ENCODE measurements around the gene RASAL2. TPM values are rescaled to one million over a fixed set of nuclear protein-coding genes. Genes with fewer than 3 reads are reported as not detected.
"Not testable (repeated sequence)": the region's sequence is repeated elsewhere in the genome, so short reads cannot be mapped to it uniquely, and the experiment has no call there.

Gene RASAL2
- total RNA-seq, 1 experiment from 2014 or later = 25.7 TPM

DNA sequence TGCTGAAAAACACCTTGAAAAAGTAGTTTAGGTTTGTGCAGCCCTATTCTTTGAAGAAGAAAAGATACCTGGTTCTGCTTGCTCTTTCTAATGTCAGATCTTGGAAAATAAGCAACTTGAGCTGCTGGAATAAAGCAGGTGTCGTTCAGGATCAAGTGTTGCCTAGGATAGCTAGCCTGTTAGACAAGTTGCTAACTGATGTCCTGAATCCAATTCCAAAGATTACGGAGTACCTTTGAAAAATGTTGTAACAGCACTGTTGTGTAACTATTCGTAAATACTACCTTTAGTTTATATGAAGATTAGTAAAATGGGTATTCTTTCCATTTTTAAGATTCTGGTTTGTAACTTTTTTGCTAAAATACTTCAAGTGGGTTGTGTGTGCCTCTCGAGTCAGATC is 251.3 kb downstream of the RASAL2 start:
- H3K36me3 ChIP-seq (replicated peaks; ENCODE audit: control insufficient read depth, insufficient read depth, low read length) = no peaks in the 10 kb centered on the region
- H3K4me3 ChIP-seq (ENCODE audit: insufficient read depth, low read depth, low read length) = no peak overlapping the region
- H3K27me3 ChIP-seq (ENCODE audit: control insufficient read depth, insufficient read depth, low read length) = no peaks in the 10 kb centered on the region
- DNase-seq = no peak

DNA sequence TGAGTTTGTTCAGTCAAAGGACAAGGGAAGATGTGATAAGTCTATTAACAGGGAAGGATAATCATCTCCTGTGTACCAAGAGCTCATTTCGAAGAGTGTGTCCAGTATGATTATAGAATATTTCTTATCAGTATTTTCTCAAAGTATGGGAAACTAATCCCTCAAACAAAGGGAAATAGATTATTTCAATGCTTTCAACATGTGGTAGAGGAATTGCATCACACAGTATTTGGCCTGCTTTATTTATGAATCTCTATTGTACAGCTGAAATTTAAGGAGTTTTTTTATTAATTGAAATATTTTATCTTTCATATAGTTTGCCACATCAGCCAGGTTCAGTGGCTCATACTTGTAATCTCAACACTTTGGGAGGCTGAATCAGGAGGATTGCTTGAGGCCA is 251.9 kb downstream of the RASAL2 start:
- Histone ChIP-seq H3K27me3 (ENCODE audit: control insufficient read depth, insufficient read depth, low read length) (no peaks in the 10 kb centered on the region), H3K36me3 (replicated peaks; ENCODE audit: control insufficient read depth, insufficient read depth, low read length) (no peaks in the 10 kb centered on the region), H3K4me3 (ENCODE audit: insufficient read depth, low read depth, low read length) (no peak overlapping the region)
- no peak for DNase-seq

DNA sequence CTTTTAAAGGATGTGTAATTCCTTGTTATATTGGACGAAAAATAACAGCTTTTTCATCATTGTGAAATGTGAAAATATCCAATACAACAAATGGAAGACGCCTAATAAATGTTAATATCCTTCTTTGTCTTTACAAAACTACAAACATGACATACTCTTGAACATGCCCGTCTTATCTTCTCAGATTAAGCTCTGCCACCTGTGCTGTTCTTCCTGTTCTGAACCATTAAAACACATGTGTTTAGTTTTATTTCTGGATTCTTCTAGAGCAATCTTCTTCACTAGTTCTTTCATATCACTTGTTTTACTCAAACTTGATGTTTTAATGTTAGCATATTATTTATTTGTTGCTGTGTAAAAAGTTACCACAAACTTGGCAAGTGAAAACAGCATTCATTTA is 255.9 kb downstream of the RASAL2 start:
- Histone ChIP-seq H3K36me3 (replicated peaks; ENCODE audit: control insufficient read depth, insufficient read depth, low read length) (no peaks in the 10 kb centered on the region), H3K27me3 (ENCODE audit: control insufficient read depth, insufficient read depth, low read length) (no peaks in the 10 kb centered on the region), H3K4me3 (ENCODE audit: insufficient read depth, low read depth, low read length) (no peak overlapping the region)
- DNase-seq = no peak

DNA sequence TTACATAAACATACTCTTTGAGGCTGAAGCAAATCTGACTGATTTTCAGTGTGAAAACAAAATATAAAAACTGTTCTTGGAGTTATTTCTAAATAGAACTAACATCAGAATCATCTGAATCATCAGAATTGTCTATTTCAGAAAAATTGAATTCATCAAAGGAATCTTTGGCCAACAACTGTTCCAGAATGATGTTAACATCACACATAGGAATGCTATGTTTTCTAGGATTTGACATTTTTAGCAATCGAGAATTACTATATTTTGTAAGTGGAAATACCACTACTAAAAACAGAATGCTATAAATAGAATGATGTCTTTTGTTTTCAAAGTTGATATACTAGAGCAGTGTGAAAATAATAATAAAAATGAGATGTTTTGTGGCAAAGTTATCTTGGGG is 258.0 kb downstream of the RASAL2 start:
- not testable (repeated sequence) for H3K27me3 ChIP-seq (ENCODE audit: control insufficient read depth, insufficient read depth, low read length); DNase-seq; H3K4me3 ChIP-seq (ENCODE audit: insufficient read depth, low read depth, low read length); H3K36me3 ChIP-seq (replicated peaks; ENCODE audit: control insufficient read depth, insufficient read depth, low read length)

DNA sequence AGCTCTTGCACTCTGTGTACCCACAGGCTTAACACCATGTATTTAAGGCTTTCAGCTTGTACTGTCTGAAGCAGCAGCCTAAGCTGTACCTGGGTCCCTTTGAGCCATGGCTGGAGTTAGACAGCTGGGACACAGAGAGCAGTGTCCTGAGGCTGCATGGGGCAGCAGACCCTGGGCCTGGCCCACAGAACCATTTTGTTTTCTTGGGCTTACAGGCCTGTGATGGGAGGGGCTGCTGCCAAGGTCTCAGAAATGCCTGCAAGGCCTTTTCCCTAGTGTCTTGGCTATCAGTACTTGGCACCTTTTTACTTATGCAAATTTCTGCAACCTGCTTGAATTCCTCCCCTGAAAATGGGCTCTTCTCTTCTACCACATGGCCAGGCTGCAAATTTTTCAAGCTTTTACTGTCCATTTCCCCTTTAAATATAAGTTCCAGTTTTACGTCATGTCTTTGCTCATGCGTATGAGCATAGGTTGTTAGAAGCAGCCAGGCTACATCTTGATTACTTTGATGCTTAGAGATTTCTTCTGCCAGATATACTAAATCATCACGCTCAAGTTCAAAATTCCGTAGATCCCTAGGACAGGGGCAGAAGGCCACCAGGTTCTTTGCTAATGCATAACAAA is 259.0 kb downstream of the RASAL2 start:
- DNase-seq = no peak
- no peaks in the 10 kb centered on the region for H3K27me3 ChIP-seq (ENCODE audit: control insufficient read depth, insufficient read depth, low read length)
- H3K4me3 ChIP-seq (ENCODE audit: insufficient read depth, low read depth, low read length) = no peak overlapping the region

DNA sequence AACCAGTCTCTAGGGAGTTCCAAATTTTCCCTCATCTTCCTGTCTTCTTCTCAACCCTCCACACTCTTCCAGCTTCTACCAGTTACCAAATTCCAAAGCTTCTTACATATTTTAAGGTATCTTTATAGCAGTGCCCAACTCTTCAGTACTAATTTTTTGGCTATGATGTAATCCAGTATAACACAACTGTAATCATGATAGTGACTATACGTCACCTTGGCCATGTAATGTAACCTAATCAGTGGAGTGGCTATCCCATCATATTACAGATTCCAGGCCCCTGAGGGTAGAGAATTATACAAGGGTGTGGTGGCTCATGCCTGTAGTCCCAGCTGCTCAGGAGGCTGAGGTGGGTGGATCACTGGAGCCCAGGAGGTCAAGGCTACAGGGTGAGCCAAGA is 259.6 kb downstream of the RASAL2 start:
- Histone ChIP-seq H3K27me3 (ENCODE audit: control insufficient read depth, insufficient read depth, low read length) (no peaks in the 10 kb centered on the region), H3K36me3 (replicated peaks; ENCODE audit: control insufficient read depth, insufficient read depth, low read length) (no peaks in the 10 kb centered on the region), H3K4me3 (ENCODE audit: insufficient read depth, low read depth, low read length) (no peak overlapping the region)
- DNase-seq = no peak

More for the DNA sequence above, 259.0 kb downstream of the RASAL2 start:
- H3K36me3 ChIP-seq (replicated peaks; ENCODE audit: control insufficient read depth, insufficient read depth, low read length) = no peaks in the 10 kb centered on the region

- no peak for DNase-seq
- no peaks in the 10 kb centered on the region for H3K36me3 ChIP-seq (replicated peaks; ENCODE audit: control insufficient read depth, insufficient read depth, low read length)
- H3K4me3 ChIP-seq (ENCODE audit: insufficient read depth, low read depth, low read length) = no peak overlapping the region
- H3K27me3 ChIP-seq (ENCODE audit: control insufficient read depth, insufficient read depth, low read length) = no peaks in the 10 kb centered on the region
These were observed 260.9 kb downstream of the RASAL2 start for GRCh38 chr1:178354816-178355215.

DNA sequence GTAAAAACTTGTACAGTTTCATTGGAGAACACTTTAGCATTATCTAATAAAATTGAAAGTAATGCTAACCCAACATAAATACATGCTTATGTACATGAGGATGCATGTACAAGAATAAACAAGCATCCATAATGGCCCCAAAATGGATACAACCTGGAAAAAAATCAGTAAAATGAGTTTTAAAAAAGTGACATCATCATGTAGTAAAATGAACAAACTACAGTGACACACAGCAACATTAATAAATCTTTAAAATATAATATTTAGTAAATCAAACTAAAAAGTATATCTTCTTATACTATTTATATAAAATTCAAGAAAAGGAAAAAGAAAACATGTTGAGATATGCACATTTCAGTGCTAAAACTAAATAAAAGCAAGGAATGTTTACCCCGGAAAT is 262.4 kb downstream of the RASAL2 start:
- H3K36me3 ChIP-seq (replicated peaks; ENCODE audit: control insufficient read depth, insufficient read depth, low read length) = no peaks in the 10 kb centered on the region
- H3K27me3 ChIP-seq (ENCODE audit: control insufficient read depth, insufficient read depth, low read length) = no peaks in the 10 kb centered on the region
- DNase-seq = no peak
- no peak overlapping the region for H3K4me3 ChIP-seq (ENCODE audit: insufficient read depth, low read depth, low read length)

DNA sequence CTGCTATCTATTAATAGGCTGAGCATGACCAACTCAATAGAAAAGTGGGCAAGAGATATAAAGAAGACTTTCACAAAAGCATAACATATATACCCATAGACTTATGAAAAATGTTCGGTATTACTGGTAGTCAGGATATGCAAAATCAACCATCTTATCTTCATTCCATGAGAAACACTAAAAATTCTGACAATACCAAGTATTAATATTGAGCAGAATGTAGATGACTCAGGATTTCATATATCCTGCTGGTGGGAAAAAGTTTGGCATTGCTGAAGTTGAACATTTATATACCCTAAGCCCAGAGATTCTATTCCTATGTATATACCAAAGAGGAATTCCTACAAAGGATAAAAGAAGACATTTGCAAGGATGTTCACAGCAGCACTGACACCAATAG is 264.6 kb downstream of the RASAL2 start:
- H3K27me3 ChIP-seq (ENCODE audit: control insufficient read depth, insufficient read depth, low read length) = no peaks in the 10 kb centered on the region
- no peak overlapping the region for H3K4me3 ChIP-seq (ENCODE audit: insufficient read depth, low read depth, low read length)
- no peaks in the 10 kb centered on the region for H3K36me3 ChIP-seq (replicated peaks; ENCODE audit: control insufficient read depth, insufficient read depth, low read length)
- DNase-seq = no peak

DNA sequence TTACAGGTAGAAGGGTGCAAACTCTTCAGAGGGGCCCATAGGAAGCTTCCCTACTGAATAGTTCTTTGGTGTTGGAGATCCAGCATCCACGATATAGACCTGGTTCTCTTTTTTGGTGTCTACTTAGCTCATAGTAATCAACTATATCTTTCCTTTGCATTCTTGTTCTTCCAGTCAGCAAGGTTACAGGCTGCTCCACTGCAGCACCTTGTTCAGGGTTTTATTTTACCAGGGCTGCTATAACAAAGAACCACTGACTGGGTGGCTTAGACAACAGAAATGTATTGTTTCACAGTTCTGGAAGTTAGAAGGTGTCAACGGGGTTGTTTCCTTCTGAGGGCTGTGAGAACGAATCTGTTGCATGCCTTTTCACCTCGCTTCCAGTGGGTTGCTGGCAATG is 266.5 kb downstream of the RASAL2 start:
- DNase-seq = no peak
- Histone ChIP-seq H3K4me3 (ENCODE audit: insufficient read depth, low read depth, low read length) (no peak overlapping the region), H3K27me3 (ENCODE audit: control insufficient read depth, insufficient read depth, low read length) (no peaks in the 10 kb centered on the region), H3K36me3 (replicated peaks; ENCODE audit: control insufficient read depth, insufficient read depth, low read length) (no peaks in the 10 kb centered on the region)

DNA sequence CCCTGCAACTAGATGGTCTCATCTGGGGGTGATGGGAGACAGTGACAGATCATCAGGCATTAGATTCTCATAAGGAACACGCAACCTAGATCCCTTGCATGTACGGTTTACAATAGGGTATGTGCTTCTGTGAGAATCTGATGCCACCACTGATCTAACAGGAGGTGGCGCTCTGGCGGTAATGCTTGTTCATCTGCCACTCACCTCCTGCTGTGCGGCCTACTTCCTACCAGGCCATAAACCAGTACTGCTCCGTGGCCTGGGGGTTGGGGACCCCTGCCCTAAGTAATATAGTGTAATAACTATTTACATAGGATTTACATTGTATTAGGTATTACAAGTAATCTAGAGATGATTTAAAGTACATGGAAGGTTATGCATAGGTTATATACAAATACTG is 267.9 kb downstream of the RASAL2 start:
- Histone ChIP-seq H3K4me3 (ENCODE audit: insufficient read depth, low read depth, low read length) (no peak overlapping the region), H3K27me3 (ENCODE audit: control insufficient read depth, insufficient read depth, low read length) (no peaks in the 10 kb centered on the region), H3K36me3 (replicated peaks; ENCODE audit: control insufficient read depth, insufficient read depth, low read length) (no peaks in the 10 kb centered on the region)
- no peak for DNase-seq

DNA sequence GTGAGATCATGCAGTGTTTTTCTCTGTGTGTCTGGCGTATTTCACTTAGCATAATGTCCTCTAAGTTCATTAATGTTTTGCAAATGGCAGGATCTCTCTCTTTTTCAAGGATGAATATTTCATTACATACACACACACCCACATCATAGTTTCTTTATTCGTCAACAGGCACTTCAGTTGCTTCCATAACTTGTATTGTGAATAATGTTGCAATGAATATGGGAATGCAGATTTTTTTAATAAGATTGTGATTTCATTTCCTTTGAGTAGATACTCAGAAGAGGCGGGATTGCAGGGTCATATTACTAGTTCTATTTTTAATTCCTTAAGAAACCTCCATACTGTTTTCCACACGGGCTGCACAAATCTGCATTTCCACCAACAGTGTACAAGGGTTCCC is 268.8 kb downstream of the RASAL2 start:
- Histone ChIP-seq H3K27me3 (ENCODE audit: control insufficient read depth, insufficient read depth, low read length) (no peaks in the 10 kb centered on the region), H3K36me3 (replicated peaks; ENCODE audit: control insufficient read depth, insufficient read depth, low read length) (no peaks in the 10 kb centered on the region), H3K4me3 (ENCODE audit: insufficient read depth, low read depth, low read length) (no peak overlapping the region)
- no peak for DNase-seq

DNA sequence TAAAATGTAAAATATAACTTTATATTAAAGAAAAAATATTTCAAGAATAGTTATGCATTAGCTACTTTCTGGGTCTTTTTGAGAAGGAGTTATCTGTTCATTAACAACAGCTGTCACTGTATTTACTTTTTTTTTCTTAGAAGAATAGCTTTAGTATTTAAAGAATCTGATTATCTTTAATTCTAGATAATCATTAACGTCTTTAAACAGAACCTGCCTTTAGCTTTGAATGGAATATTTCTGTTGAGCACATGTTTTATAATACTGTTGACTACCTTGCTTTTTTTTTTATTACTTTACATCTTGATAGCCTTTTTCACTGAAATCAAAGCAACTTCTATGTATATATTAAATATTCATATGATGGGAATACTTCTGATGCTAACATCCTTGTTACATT is 270.9 kb downstream of the RASAL2 start:
- H3K27me3 ChIP-seq (ENCODE audit: control insufficient read depth, insufficient read depth, low read length) = no peaks in the 10 kb centered on the region
- H3K36me3 ChIP-seq (replicated peaks; ENCODE audit: control insufficient read depth, insufficient read depth, low read length) = no peaks in the 10 kb centered on the region
- no peak overlapping the region for H3K4me3 ChIP-seq (ENCODE audit: insufficient read depth, low read depth, low read length)
- DNase-seq = no peak

GRCh38 chr1:178367151-178367550 is 273.2 kb downstream of the RASAL2 start:
- no peaks in the 10 kb centered on the region for H3K27me3 ChIP-seq (ENCODE audit: control insufficient read depth, insufficient read depth, low read length)
- H3K4me3 ChIP-seq (ENCODE audit: insufficient read depth, low read depth, low read length) = no peak overlapping the region
- DNase-seq = no peak
- H3K36me3 ChIP-seq (replicated peaks; ENCODE audit: control insufficient read depth, insufficient read depth, low read length) = no peaks in the 10 kb centered on the region

GRCh38 chr1:178368208-178368607 is 274.3 kb downstream of the RASAL2 start:
- Histone ChIP-seq H3K36me3 (replicated peaks; ENCODE audit: control insufficient read depth, insufficient read depth, low read length) (no peaks in the 10 kb centered on the region), H3K27me3 (ENCODE audit: control insufficient read depth, insufficient read depth, low read length) (no peaks in the 10 kb centered on the region), H3K4me3 (ENCODE audit: insufficient read depth, low read depth, low read length) (no peak overlapping the region)
- no peak for DNase-seq

GRCh38 chr1:178371235-178371634 is 277.3 kb downstream of the RASAL2 start:
- Histone ChIP-seq H3K4me3 (ENCODE audit: insufficient read depth, low read depth, low read length) (no peak overlapping the region), H3K27me3 (ENCODE audit: control insufficient read depth, insufficient read depth, low read length) (no peaks in the 10 kb centered on the region), H3K36me3 (replicated peaks; ENCODE audit: control insufficient read depth, insufficient read depth, low read length) (no peaks in the 10 kb centered on the region)
- DNase-seq = no peak

Data from H7 (cell line).